HG03095 (cell line): ENCODE data around the gene MAP2K5.

ENCODE experiments used
- ATAC-seq: cut with Tn5 transposase; IDR thresholded peaks from one replicate; pipeline ENCODE4 v1.9.1; 2021; ENCODE audit warnings: moderate library complexity; ENCODE audit not compliant: unreplicated experiment

Gene MAP2K5

GRCh38 chr15:67717776-67718175, 175.3 kb downstream of the MAP2K5 start:
- ATAC-seq = no peak

- no peak for ATAC-seq
Observed at GRCh38 chr15:67719330-67719959, 176.9 kb downstream of the MAP2K5 start.

DNA sequence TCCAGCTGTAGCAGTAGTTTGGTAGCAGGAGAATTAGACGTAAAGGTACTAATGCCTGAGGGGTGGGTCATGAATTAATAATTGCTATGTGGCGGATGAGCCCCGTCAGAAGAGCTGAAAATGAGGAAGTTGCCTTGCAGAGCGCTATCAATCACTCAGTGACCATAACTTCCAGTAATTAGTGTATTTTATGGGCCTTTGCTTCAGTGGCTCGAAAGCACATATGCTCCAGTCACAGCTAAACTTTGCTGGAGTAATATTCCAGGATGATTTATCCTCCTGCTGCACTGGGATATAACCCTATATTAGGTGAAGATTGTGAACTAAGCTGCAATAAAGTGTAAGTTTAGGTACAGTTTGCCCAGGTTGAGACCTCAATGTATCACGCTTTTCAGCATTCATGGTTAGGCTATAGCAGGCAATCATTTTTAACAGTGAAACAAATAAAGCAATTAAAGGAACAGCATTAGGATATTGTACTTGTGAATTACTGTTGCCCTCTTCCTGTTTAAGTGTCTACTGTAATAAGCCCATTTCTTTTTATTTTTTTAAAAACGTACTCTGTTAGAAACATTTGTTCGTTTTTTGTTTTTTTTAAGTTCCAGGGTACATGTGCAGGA, 178.2 kb downstream of the MAP2K5 start:
- no peak for ATAC-seq

DNA sequence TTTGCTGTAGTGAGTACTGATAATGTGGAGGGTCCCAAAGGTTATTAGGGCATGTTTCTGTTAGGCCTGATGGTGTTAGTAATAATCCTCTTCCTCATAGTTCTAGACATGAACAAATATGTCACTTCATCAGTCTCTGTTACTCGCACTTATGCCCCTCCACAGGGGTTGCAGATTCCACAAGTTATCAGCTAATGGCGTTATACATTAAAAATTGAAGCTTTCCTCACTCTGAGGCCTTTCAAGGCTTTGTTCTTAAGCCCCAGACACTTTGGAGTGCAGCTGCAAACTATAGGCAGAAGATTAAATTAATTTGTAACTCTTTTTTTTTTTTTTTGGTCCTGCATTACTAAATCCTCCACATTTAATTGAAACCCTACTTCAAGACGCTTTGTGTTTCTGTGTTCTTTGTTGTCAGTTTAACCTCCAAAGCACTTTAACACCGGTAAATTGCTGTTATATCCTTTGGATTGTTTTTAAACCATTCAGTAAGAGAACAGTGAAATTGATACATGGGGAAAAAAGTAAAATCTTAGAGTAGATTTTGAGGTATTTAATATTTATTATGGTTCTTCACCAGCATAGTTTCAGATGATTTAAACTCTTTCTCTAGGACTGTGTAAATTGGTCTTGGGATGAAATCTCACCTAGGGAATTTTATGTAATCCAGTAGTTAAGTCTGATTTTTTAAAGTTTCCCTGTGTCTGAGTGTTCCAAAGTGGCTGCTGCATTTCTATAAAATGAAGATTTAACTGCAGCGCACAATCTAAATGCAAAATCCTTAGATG, 179.7 kb downstream of the MAP2K5 start:
- ATAC-seq = no peak

DNA sequence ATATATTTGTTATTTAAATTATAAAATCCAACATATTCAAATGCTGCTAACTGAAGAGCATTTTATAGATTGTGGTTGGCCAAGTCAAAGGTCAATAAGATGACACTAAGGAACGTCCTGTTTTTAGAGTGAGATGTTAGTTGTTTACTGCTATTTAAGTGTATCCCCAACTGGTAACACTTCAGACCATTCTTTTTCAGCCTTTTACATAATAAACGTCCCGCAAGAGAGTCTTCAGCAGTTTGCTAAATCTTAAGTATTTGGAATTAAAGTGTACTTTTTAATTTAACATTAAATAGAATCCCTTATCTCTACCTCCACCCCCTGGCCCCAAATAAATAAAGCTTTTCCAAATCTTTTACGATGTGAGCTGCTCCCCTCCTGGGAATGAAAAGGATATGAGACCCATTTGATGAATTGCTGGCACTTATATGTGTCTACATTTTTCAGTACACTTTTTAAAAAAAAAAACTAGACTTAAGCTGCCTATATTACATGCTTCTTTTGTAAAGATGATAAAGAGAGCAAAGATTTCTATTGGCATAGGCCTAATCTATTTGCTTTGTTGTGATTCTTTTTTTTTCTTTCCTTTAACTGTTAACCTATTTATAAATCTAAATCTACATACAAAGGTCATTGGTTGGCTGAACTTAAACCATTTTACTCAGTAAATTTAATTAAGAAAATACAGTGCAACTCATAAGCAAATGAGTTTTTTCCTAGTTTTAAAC, 181.0 kb downstream of the MAP2K5 start:
- no peak for ATAC-seq

GRCh38 chr15:67724691-67725375, 182.3 kb downstream of the MAP2K5 start:
- no peak for ATAC-seq

GRCh38 chr15:67730135-67730534, 187.6 kb downstream of the MAP2K5 start:
- ATAC-seq = no peak

GRCh38 chr15:67731112-67731721, 188.7 kb downstream of the MAP2K5 start:
- no peak for ATAC-seq

GRCh38 chr15:67732164-67732563, 189.7 kb downstream of the MAP2K5 start:
- no peak for ATAC-seq

GRCh38 chr15:67732671-67733374, 190.3 kb downstream of the MAP2K5 start:
- no peak for ATAC-seq

DNA sequence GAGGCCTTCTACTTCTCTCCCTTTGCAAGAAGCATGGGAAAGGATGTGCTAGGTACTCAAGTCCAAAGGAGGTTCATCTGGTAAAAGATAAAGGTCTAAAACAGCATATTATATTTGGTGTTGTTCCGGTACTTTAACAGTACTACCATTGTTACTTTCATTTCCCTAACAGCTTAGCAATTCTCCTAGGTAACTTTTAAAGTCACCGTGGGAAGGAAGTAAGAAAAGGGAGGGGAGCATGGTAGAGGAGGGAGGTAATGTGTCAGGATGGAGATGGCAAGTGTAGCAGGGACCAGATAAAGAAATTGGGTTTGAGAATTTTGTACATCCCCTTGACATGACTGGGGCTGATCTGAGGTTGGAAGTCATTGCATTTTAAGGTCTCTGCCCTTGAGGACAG, 193.4 kb downstream of the MAP2K5 start:
- ATAC-seq = no peak

- no peak for ATAC-seq
Observed at GRCh38 chr15:67736810-67737209, 194.3 kb downstream of the MAP2K5 start.

GRCh38 chr15:67738056-67738455, 195.6 kb downstream of the MAP2K5 start:
- ATAC-seq = no peak

- no peak for ATAC-seq
Observed at GRCh38 chr15:67740405-67740804, 197.9 kb downstream of the MAP2K5 start.

DNA sequence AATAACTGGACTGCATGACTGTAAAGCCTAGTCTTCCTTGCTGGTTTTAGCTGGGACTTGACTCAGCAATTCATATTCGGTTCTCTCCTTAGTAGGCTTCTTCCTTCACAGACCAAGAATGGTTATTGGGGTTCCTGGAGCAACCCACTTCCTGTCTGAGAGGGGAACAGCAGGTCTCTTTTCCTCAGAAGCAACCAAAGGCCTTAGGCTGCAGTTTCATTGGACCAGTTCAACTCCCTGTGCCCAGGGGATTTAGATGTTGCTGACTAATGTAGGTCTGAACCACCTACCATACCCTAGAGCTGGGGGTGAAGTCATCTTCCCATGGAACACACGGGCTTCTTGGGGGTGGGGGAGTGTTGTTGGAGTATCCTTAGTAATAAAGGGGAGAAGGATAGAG, 198.8 kb downstream of the MAP2K5 start:
- ATAC-seq = no peak

GRCh38 chr15:67743558-67743957, 201.1 kb downstream of the MAP2K5 start:
- ATAC-seq = no peak

DNA sequence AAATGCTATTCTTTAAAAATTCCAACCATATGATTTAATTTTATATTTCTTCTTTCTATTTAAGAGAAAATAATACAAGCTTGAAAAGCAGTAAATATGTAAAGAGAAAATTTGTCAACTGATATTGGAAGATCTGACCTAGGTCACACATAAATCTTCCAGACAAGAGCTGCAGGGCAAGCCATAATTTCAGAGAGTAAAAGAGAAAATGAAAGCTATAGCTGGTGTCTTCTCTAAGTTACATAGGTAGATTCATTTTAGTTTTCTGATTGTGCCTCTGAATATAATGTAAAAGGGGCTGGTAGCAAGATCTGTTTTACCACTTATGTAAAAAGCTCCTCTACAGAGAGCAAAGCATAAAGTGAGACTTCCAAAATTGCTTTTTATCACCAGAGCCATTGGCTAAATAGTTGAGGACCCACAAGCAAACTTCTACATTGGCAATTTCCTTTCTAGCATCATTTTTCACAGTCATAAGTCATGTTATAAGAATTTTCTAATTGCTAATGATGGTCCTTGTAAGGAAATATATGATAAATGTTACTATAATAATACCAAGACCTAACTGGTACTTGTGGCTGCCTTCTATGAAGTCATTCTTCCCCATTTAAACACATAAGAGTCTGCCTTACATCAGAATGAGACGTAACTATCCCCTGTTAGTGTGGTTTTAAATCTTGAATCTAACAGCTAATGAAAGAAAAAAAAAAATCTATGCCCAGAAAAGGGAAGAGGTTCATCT, 202.0 kb downstream of the MAP2K5 start:
- no peak for ATAC-seq

DNA sequence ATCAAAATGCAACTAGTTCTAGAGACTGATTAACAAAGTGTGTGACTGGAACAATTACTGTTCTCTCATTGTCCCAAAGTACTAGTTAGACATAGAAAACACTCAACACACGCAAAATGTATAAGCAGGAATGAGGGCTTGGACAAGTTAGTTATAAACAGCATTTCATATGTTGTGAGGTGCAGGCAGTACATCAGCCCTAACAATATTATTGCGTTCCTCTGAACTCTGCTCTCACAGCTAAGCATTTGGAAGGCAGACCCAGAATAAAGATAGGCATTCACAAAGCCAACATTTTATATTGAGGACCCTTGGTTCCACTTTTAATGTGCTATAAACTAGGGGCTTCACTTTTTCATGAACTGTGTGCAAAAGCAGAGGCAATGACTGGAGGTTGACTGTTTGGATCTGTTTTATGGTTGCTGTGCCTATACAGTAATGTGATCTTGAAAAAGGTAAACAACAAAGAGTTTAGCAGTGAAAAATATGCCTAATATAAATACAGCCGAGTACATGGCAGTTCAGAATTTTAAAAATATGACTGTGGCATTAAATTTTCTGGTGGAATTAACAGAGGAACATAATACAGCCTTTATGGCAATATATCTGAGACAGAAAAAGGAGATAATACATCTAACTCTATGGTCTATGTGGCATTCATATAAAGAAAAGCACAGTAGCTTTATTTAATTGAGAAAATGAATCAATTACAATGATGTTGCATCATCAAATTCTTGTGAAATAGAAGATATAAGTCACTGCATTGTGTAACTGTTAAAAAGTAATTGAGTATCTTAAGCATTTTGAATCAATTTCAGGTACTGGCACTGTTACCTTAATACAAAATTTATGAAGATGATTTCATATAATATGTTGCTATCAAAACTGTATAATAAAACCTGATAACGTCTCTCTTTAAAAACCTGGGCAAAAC, 202.8 kb downstream of the MAP2K5 start:
- no peak for ATAC-seq
